HUDEP-2 (cell line): ENCODE measurements around the gene CENPO.
A peak's percentile ranks its signal among the peaks of the same experiment; 100 is the strongest.

Experiments
- DNase-seq, 76 experiments: peaks; one replicate each; lab custom pipeline; 2025; ENCODE audit not compliant: unreplicated experiment in 76 of 76; lab: John Stamatoyannopoulos, UW

The CENPO gene

GRCh38 chr2:24792874-24793760, at the start of gene CENPO, which contains the start of gene PTRHD1:
Gene CENPO (plus strand): TSS chr2:24793425. CDS start chr2:24793920, 495 bp downstream.
Gene PTRHD1 (minus strand): TSS chr2:24793391. CDS start chr2:24793377, 14 bp downstream.
- peak; percentile 70 to 99 (median 94) for DNase-seq

GRCh38 chr2:24743924-24744323, 49.3 kb upstream of the CENPO start:
- DNase-seq = no peak

GRCh38 chr2:24744356-24744755, 48.9 kb upstream of the CENPO start:
- no peak for DNase-seq

GRCh38 chr2:24745825-24746224, 47.4 kb upstream of the CENPO start:
- no peak for DNase-seq

- DNase-seq = no peak
Observed at GRCh38 chr2:24747299-24747698, 45.9 kb upstream of the CENPO start.

- no peak for DNase-seq
Observed at GRCh38 chr2:24749069-24749691, 44.0 kb upstream of the CENPO start.

GRCh38 chr2:24754985-24755705, 38.1 kb upstream of the CENPO start:
- DNase-seq = no peak

GRCh38 chr2:24756789-24757188, 36.4 kb upstream of the CENPO start:
- no peak for DNase-seq

- DNase-seq = no peak
Observed at GRCh38 chr2:24761866-24762265, 31.4 kb upstream of the CENPO start.

- no peak for DNase-seq
Observed at GRCh38 chr2:24762518-24762917, 30.7 kb upstream of the CENPO start.

GRCh38 chr2:24763843-24764242, 29.4 kb upstream of the CENPO start:
- DNase-seq = no peak

- peak in 2 of 76 experiments; percentile 5 to 7 for DNase-seq
Observed at GRCh38 chr2:24766609-24767008, 26.6 kb upstream of the CENPO start.

- DNase-seq = no peak
Observed at GRCh38 chr2:24768013-24768412, 25.2 kb upstream of the CENPO start.

GRCh38 chr2:24768601-24769000, 24.6 kb upstream of the CENPO start:
- peak in 6 of 76 experiments; percentile 1 to 29 (median 10) for DNase-seq

- DNase-seq = no peak
Observed at GRCh38 chr2:24771061-24771460, 22.2 kb upstream of the CENPO start.

GRCh38 chr2:24771764-24772586, 21.2 kb upstream of the CENPO start:
- DNase-seq = no peak

GRCh38 chr2:24774373-24774772, 18.9 kb upstream of the CENPO start:
- DNase-seq = no peak

GRCh38 chr2:24779116-24779515, 14.1 kb upstream of the CENPO start:
- no peak for DNase-seq

GRCh38 chr2:24783641-24784040, 9.6 kb upstream of the CENPO start:
- no peak for DNase-seq

- no peak for DNase-seq
Observed at GRCh38 chr2:24785671-24786321, 7.4 kb upstream of the CENPO start.
